GM12878 (cell line): ENCODE measurements around the gene ZNF260. TPM values are rescaled to one million over a fixed set of nuclear protein-coding genes. Genes with fewer than 3 reads are reported as not detected.

Source experiments
- ATAC-seq: fragments of 200-7000 bp; cut with Tn5 transposase; 3 replicates; pipeline ENCODE4 v1.9.1; 2020; ENCODE audit warnings: mild to moderate bottlenecking, moderate library complexity
- BruUV-seq: library from RNA; stranded (reverse); fragments of 400-500 nt; replicated peaks from 2 replicates; lab custom pipeline; 2021; lab: Mats Ljungman, UMichigan
- CTCF ChIA-PET: fragments of 300-600 bp; sonication (Branson Sonifier 250); formaldehyde crosslinking; extraction: SDS; loops from one replicate; lab custom pipeline; 2021; ENCODE audit warnings: inconsistent platforms; lab: Yijun Ruan, JAX
- POLR2A ChIA-PET: fragments of 350-600 bp; formaldehyde crosslinking; extraction: SDS; loops from one replicate; lab custom pipeline; 2021; ENCODE audit warnings: inconsistent platforms; lab: Charles Lee
- RAD21 ChIA-PET: fragments of 300-600 bp; sonication (Branson Sonifier 250); formaldehyde crosslinking; loops from one replicate; lab custom pipeline; 2023; ENCODE audit warnings: antibody characterized with exemption; ENCODE audit not compliant: unreplicated experiment; lab: Charles Lee
- SMC1A ChIA-PET: fragments of 300-600 bp; sonication (Branson Sonifier 250); formaldehyde crosslinking; loops from one replicate; lab custom pipeline; 2023; ENCODE audit not compliant: unreplicated experiment, uncharacterized antibody; lab: Charles Lee
- DNase-seq: peaks from one replicate; pipeline ENCODE4 v3.0.0-alpha.2; 2011; ENCODE audit warnings: low read depth, low spot score
- FAIRE-seq: peaks from 3 replicates; lab custom pipeline; 2011; peaks lifted over from hg19 to GRCh38; lab: Jason Lieb, UNC
- H2AFZ ChIP-seq: 2 replicates; pipeline ENCODE4 v1.6.0; 2011; ENCODE audit warnings: low read depth, low read length, control low read depth; ENCODE audit not compliant: control insufficient read depth
- H3K27ac ChIP-seq: 2 replicates; pipeline ENCODE4 v1.5.1; 2011; ENCODE audit warnings: control low read depth; ENCODE audit not compliant: control insufficient read depth, insufficient read depth
- H3K27me3 ChIP-seq, 2 experiments: replicated peaks in 1 of 2; 2 replicates each; pipeline versions ENCODE4 v1.6.0 to v1.6.1; 2011; ENCODE audit warnings: low read length in 1 of 2; ENCODE audit not compliant: control insufficient read depth in 2 of 2, insufficient read depth in 2 of 2
- H3K36me3 ChIP-seq, 2 experiments: 2 replicates each; pipeline ENCODE4 v1.5.1; 2011; ENCODE audit warnings: low read length in 1 of 2; ENCODE audit not compliant: control insufficient read depth in 2 of 2, insufficient read depth in 2 of 2
- H3K4me1 ChIP-seq: 2 replicates; pipeline ENCODE4 v1.6.1; 2011; ENCODE audit warnings: mild to moderate bottlenecking, low read length, moderate library complexity, mixed read lengths; ENCODE audit not compliant: control insufficient read depth, insufficient read depth
- H3K4me2 ChIP-seq: 2 replicates; pipeline ENCODE4 v1.6.0; 2011; ENCODE audit warnings: control low read depth; ENCODE audit not compliant: control insufficient read depth, insufficient read depth
- H3K4me3 ChIP-seq: fragments of 200-600 bp; sonication (generic); 2 replicates; pipeline ENCODE4 v1.5.1; 2016
- H3K79me2 ChIP-seq: 2 replicates; pipeline ENCODE4 v1.6.0; 2011; ENCODE audit warnings: low read length; ENCODE audit not compliant: control insufficient read depth, insufficient read depth
- H3K9ac ChIP-seq: 2 replicates; pipeline ENCODE4 v1.8.0; 2011; ENCODE audit warnings: low read length, control low read depth, mixed read lengths; ENCODE audit not compliant: control insufficient read depth, insufficient read depth
- H3K9me3 ChIP-seq: replicated peaks from 3 replicates; pipeline ENCODE4 v1.5.1; 2011; ENCODE audit warnings: mild to moderate bottlenecking, low read length; ENCODE audit not compliant: control insufficient read depth, insufficient read depth
- H4K20me1 ChIP-seq: 2 replicates; pipeline ENCODE4 v1.6.0; 2011; ENCODE audit not compliant: control insufficient read depth, insufficient read depth
- BRCA1 ChIP-seq: IDR thresholded peaks from 2 replicates; pipeline ENCODE4 v1.6.1; 2011; ENCODE audit warnings: low read depth, low read length, improper control_type of control experiment
- IRF3 ChIP-seq: fragments of 450-650 bp; IDR thresholded peaks from 2 replicates; pipeline ENCODE4 v1.6.1; 2014; ENCODE audit warnings: mild to moderate bottlenecking
- POU2F2 ChIP-seq: IDR thresholded peaks from 3 replicates; pipeline ENCODE4 v1.6.1; 2011; ENCODE audit warnings: low read depth, mild to moderate bottlenecking, low read length, borderline replicate concordance
- PRDM15 ChIP-seq: fragments of 450-650 bp; formaldehyde crosslinking; IDR thresholded peaks from 2 replicates; pipeline ENCODE4 v1.4.0; 2020; ENCODE audit warnings: mild to moderate bottlenecking, moderate library complexity
- SPI1 ChIP-seq: IDR thresholded peaks from 2 replicates; pipeline ENCODE4 v1.6.1; 2011; ENCODE audit warnings: low read depth, mild to moderate bottlenecking, low read length, moderate library complexity, borderline replicate concordance; ENCODE audit not compliant: insufficient read depth
- STAT3 ChIP-seq: IDR thresholded peaks from 2 replicates; pipeline ENCODE4 v1.6.1; 2011; ENCODE audit warnings: low read depth, low read length, improper control_type of control experiment
- TCF7 ChIP-seq: IDR thresholded peaks from 2 replicates; pipeline ENCODE4 v1.6.1; 2014; ENCODE audit warnings: antibody characterized with exemption, borderline replicate concordance
- YBX1 ChIP-seq: fragments of 450-650 bp; IDR thresholded peaks from 2 replicates; pipeline ENCODE4 v1.6.1; 2016; ENCODE audit warnings: antibody characterized with exemption
- WGBS: methylation state at CpG from one replicate; pipeline ENCODE4 v1.1.6; 2016; ENCODE audit warnings: low lambda C conversion rate; ENCODE audit not compliant: insufficient replicate concordance, insufficient coverage; ENCODE audit errors: missing lambda C conversion rate; 5-methylcytosine and 5-hydroxymethylcytosine counted together
- in situ Hi-C: fragments of 300-500 bp; cut with MboI; formaldehyde crosslinking; loops from 9 replicates; pipeline ENCODE4 v1.14.3; 2018; ENCODE audit warnings: mixed read lengths
- intact Hi-C: fragments of 100-400 bp; cut with micrococcal nuclease; formaldehyde crosslinking; loops from one replicate; pipeline ENCODE4 v1.14.2; 2022; ENCODE audit not compliant: unreplicated experiment
- polyA plus RNA-seq, 11 experiments: library from polyadenylated mRNA; depleted of rRNA in 4 of 11; unstranded in 6 of 11; stranded (reverse) in 5 of 11; fragments of >200 nt; fragmentation: Nextera tagmentation in 4 of 11; fragmentation: Illumina TruSeq in 1 of 11; extraction: Ambion mirVana in 4 of 11; extraction: Trizol in 1 of 11; gene quantifications; 1 replicate in 1 of 11; 2 replicates in 10 of 11; pipeline versions ENCODE4 v1.2.1 to v1.2.3, GENCODE V29; 2011 to 2016; ENCODE audit warnings: inconsistent platforms in 2 of 11, missing spikeins in 2 of 11, low read depth in 1 of 11
- total RNA-seq, 4 experiments: library from RNA; depleted of rRNA in 3 of 4; stranded (reverse); fragments of >200 nt in 3 of 4; fragmentation: Illumina TruSeq in 1 of 4; extraction: Trizol in 1 of 4; gene quantifications; 2 replicates each; pipeline versions ENCODE4 v1.2.1 to v1.2.3, GENCODE V29; 2013 to 2021
- TF ChIP-seq, protein P1 (sequence below): IDR thresholded peaks from 2 replicates; pipeline ENCODE4 v1.6.1; 2011; ENCODE audit warnings: mild to moderate bottlenecking, low read depth, low read length, moderate library complexity; ENCODE audit not compliant: insufficient replicate concordance

Gene ZNF260
- total and polyA plus RNA-seq, 10 of the 15 experiments (the other 5 are each of a cell fraction or from before 2014, with no cell fraction given), result 1.9 to 9.7 (median 7.1) TPM

- no peak for DNase-seq
- intact Hi-C loops (no loop called here), in situ Hi-C loops (no loop called here)
- no peak for FAIRE-seq
- Histone ChIP-seq H3K36me3 (no peaks in the 10 kb centered on the region), H3K4me1 (no peaks in the 10 kb centered on the region; the same call in 1 of the 2 replicates), H3K4me3 (no peak overlapping the region), H2AFZ (no peak overlapping the region), H3K27me3 (no peaks in the 10 kb centered on the region), H3K27ac (no peak overlapping the region), H3K9me3 (peaks cover 8% of the 10 kb centered on the region; the same call in 2 of the 3 replicates), H4K20me1 (no peaks in the 10 kb centered on the region), H3K79me2 (no peaks in the 10 kb centered on the region), H3K9ac (no peak overlapping the region), H3K4me2 (no peak overlapping the region)
- RAD21 ChIA-PET, result no interaction called here
- CTCF ChIA-PET, result no interaction called here
- no TSS peak for BruUV-seq
- ATAC-seq, result no peak
- TF ChIP-seq POU2F2 (no peak), BRCA1 (no peak), YBX1 (no peak), TCF7 (no peak), IRF3 (no peak), SPI1 (no peak), PRDM15 (CRISPR knock-in tag) (no peak), STAT3 (no peak)
- TF ChIP-seq, protein P1, sequence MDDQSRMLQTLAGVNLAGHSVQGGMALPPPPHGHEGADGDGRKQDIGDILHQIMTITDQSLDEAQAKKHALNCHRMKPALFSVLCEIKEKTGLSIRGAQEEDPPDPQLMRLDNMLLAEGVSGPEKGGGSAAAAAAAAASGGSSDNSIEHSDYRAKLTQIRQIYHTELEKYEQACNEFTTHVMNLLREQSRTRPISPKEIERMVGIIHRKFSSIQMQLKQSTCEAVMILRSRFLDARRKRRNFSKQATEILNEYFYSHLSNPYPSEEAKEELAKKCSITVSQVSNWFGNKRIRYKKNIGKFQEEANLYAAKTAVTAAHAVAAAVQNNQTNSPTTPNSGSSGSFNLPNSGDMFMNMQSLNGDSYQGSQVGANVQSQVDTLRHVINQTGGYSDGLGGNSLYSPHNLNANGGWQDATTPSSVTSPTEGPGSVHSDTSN, result no peak
- POLR2A ChIA-PET, result no interaction called here
- SMC1A ChIA-PET, result no interaction called here
- 93% methylated on average over 17 of the region's 17 CpGs for WGBS
Measured at GRCh38 chr19:36497001-36497400, 31.1 kb downstream of the ZNF260 start.
